Measurements from ENCODE around the gene ATF6B.

The ATF6B gene

GRCh38 chr6:32154514-32155161, 26.6 kb upstream of the ATF6B start:
- H3K27me3 ChIP-seq (replicated peaks; ENCODE audit: insufficient read depth, low read length) = peaks cover 43% of the 10 kb centered on the region
- H3K9me2 ChIP-seq (replicated peaks; ENCODE audit: insufficient read depth, low read length) = no peaks in the 10 kb centered on the region
- H3K4me2 ChIP-seq (ENCODE audit: low read depth, low read length) = peak overlapping the region; percentile 99
- 0 out of 2 replicates have a peak, but pooled peaks cover 4% of the 10 kb centered on the region for H3K4me1 ChIP-seq (ENCODE audit: low read length)
- peak overlapping the region; percentile 98 for H2AFZ ChIP-seq (ENCODE audit: low read length)
- H3K4me3 ChIP-seq (ENCODE audit: low read length) = peak overlapping the region; percentile 79
- DNase-seq = peak; percentile 74
- no peaks in the 10 kb centered on the region for H3K36me3 ChIP-seq (replicated peaks; ENCODE audit: insufficient read depth, low read length)
- no peaks in the 10 kb centered on the region for H3F3A ChIP-seq (ENCODE audit: insufficient read depth, low read length)
- peak; percentile 67 for TF ChIP-seq CTCF (IDR thresholded peaks at IDR 0.05; ENCODE audit: low read length)
- no peak for TF ChIP-seq EZH2phosphoT487 (IDR thresholded peaks at IDR 0.05; ENCODE audit: low read length)
- no peaks in the 10 kb centered on the region for H4K20me1 ChIP-seq (ENCODE audit: insufficient read depth, low read length)
- H3K9me3 ChIP-seq (replicated peaks; ENCODE audit: insufficient read depth, low read length) = no peaks in the 10 kb centered on the region
- H3K27ac ChIP-seq (ENCODE audit: low read length) = no peak overlapping the region
- no peaks in the 10 kb centered on the region for H3K79me2 ChIP-seq (ENCODE audit: low read length)
- H3K9ac ChIP-seq (ENCODE audit: low read length) = peak overlapping the region; percentile 44; the same call in 1 of the 2 replicates

- no peak within 1 kb of the TSS for H3K27ac ChIP-seq (ENCODE audit: low read length)
- 0 out of 2 replicates have a peak, but pooled peaks cover 4% of the 10 kb centered on the region for H3K4me1 ChIP-seq (ENCODE audit: low read length)
- DNase-seq = peak; percentile 11
- H3K4me3 ChIP-seq (ENCODE audit: low read length) = peak within 1 kb of the TSS; percentile 79
- peaks cover 51% of the 10 kb centered on the region for H3K27me3 ChIP-seq (replicated peaks; ENCODE audit: insufficient read depth, low read length)
- TF ChIP-seq EZH2 (optimal IDR thresholded peaks at IDR 0.05; ENCODE audit: low read depth, low read length) = no peak
- no peak for TF ChIP-seq EZH2phosphoT487 (IDR thresholded peaks at IDR 0.05; ENCODE audit: low read length)
- H3K9ac ChIP-seq (ENCODE audit: low read length) = peak within 1 kb of the TSS; percentile 44; the same call in 1 of the 2 replicates
- H3K4me2 ChIP-seq (ENCODE audit: low read depth, low read length) = peak within 1 kb of the TSS; percentile 99
- no peaks in the 10 kb centered on the region for H3K9me3 ChIP-seq (replicated peaks; ENCODE audit: insufficient read depth, low read length)
- no peaks in the 10 kb centered on the region for H4K20me1 ChIP-seq (ENCODE audit: insufficient read depth, low read length)
- H3K79me2 ChIP-seq (ENCODE audit: low read length) = no peaks in the 10 kb centered on the region
- H3K9me2 ChIP-seq (replicated peaks; ENCODE audit: insufficient read depth, low read length) = no peaks in the 10 kb centered on the region
- no peaks in the 10 kb centered on the region for H3K36me3 ChIP-seq (replicated peaks; ENCODE audit: insufficient read depth, low read length)
- no peaks in the 10 kb centered on the region for H3F3A ChIP-seq (ENCODE audit: insufficient read depth, low read length)
- H2AFZ ChIP-seq (ENCODE audit: low read length) = peak within 1 kb of the TSS; percentile 98
These were observed 25.8 kb upstream of the ATF6B start, which contains the start of gene PPT2 for GRCh38 chr6:32153564-32154513. Gene PPT2 (plus strand): TSS chr6:32154141. CDS start chr6:32154595, 454 bp downstream.

- no peak overlapping the region for H3K27ac ChIP-seq (ENCODE audit: low read length)
- no peak overlapping the region for H2AFZ ChIP-seq (ENCODE audit: low read length)
- H3K9me2 ChIP-seq (replicated peaks; ENCODE audit: insufficient read depth, low read length) = no peaks in the 10 kb centered on the region
- no peak overlapping the region for H3K4me3 ChIP-seq (ENCODE audit: low read length)
- H3K9ac ChIP-seq (ENCODE audit: low read length) = no peak overlapping the region
- H3K27me3 ChIP-seq (replicated peaks; ENCODE audit: insufficient read depth, low read length) = peaks cover 60% of the 10 kb centered on the region
- H3K4me1 ChIP-seq (ENCODE audit: low read length) = 0 out of 2 replicates have a peak, but pooled peaks cover 4% of the 10 kb centered on the region
- H3K9me3 ChIP-seq (replicated peaks; ENCODE audit: insufficient read depth, low read length) = no peaks in the 10 kb centered on the region
- TF ChIP-seq CTCF (IDR thresholded peaks at IDR 0.05; ENCODE audit: low read length) (no peak), EZH2 (optimal IDR thresholded peaks at IDR 0.05; ENCODE audit: low read depth, low read length) (no peak), EZH2phosphoT487 (IDR thresholded peaks at IDR 0.05; ENCODE audit: low read length) (no peak)
- H3K79me2 ChIP-seq (ENCODE audit: low read length) = no peaks in the 10 kb centered on the region
- no peak overlapping the region for H3K4me2 ChIP-seq (ENCODE audit: low read depth, low read length)
- no peaks in the 10 kb centered on the region for H3K36me3 ChIP-seq (replicated peaks; ENCODE audit: insufficient read depth, low read length)
- DNase-seq = no peak
- H3F3A ChIP-seq (ENCODE audit: insufficient read depth, low read length) = no peaks in the 10 kb centered on the region
- no peaks in the 10 kb centered on the region for H4K20me1 ChIP-seq (ENCODE audit: insufficient read depth, low read length)
These were observed 24.9 kb upstream of the ATF6B start for GRCh38 chr6:32152769-32153563.

Data from MM.1S (cell line).